GM12872 (cell line): ENCODE results near the gene MYO7B.

Source experiments
- CTCF ChIP-seq: IDR thresholded peaks from 3 replicates; pipeline ENCODE4 v1.5.1; 2011; ENCODE audit warnings: low read depth, mild to moderate bottlenecking, low read length, moderate library complexity; ENCODE audit not compliant: insufficient read depth

The MYO7B gene

DNA sequence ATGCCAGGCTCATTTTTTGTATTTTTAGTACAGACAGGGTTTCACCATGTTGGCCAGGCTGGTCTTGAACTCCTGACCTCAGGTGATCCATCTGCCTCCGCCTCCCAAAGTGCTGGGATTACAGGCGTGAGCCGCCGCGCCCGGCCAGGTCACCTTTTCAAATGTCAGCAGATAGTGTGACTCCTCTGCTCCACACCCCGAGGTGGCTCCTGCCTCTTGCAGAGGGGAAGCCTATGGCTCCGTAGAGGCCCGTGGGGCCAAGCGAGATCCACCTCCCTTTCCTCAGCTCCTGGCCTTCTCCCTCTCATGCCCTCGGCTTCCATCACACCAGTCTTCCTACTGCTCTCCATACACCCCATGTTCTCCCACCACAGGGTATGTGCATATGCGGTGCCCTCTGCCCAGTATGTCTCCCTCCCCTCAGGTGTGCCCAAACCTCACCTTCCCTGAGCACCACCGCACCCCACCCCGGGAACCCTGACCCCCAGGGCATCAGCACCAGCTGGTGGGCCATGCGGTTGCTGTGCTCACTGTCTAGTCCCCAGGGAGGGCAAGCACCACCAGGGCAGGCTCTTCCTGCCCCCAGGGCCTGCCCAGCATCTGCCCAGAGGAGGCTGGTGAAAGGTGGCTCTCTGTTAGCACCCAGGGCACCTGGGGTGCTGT is 121.2 kb downstream of the MYO7B start:
- no peak for TF ChIP-seq CTCF

DNA sequence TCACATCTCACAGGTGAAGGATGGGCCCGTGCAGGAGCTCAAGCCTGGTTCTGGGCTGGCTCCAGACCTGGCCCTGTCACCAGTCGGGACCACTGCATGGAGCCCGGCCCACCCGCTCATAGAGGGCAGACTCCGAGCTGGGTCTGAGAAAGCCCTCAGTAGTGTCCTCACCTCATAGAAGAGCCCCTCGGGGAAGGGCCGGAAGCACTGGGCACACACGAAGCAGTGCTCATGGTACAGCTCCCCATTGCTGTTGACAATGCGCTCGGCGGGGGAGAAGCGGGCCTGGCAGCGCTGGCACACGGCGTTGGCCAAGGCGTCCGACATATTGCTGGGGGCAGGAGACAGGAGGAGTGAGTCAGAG is 121.7 kb downstream of the MYO7B start:
- no peak for TF ChIP-seq CTCF

DNA sequence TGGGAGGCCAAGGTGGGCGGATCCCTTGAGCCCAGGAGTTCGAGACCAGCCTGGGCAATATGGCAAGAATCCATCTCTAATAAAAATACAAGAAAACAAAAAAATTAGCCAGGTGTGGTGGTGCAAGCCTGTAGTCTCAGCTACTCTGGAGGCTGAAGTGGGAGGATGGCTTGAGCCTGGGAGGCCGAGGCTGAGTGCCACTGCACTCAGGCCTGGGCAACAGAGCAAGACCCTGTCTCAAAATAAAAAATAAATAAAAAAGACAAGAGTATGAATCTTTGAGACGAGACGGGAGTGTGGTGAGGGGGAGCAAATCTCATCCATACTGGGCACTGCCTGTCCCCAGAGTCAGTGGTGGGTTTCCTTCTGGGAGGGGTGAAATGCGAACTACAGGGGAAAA is 122.7 kb downstream of the MYO7B start:
- TF ChIP-seq CTCF, result no peak

- no peak for TF ChIP-seq CTCF
Observed at GRCh38 chr2:127658641-127659407, 123.3 kb downstream of the MYO7B start.

- no peak for TF ChIP-seq CTCF
Observed at GRCh38 chr2:127659408-127660290, 124.2 kb downstream of the MYO7B start.

DNA sequence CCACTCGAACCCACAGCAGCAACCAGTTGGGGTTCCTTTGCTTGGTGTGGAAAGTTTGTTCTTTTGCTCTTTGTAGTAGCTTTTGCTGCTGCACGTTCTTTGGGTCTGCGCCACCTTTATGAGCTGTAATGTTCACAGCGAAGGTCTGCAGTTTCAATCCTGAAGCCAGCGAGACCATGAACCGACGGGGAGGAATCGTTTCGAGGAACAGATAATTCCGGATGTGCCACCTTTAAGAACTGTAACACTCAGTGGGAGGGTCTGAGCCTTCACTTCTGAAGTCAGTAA is 124.8 kb downstream of the MYO7B start:
- no peak for TF ChIP-seq CTCF

DNA sequence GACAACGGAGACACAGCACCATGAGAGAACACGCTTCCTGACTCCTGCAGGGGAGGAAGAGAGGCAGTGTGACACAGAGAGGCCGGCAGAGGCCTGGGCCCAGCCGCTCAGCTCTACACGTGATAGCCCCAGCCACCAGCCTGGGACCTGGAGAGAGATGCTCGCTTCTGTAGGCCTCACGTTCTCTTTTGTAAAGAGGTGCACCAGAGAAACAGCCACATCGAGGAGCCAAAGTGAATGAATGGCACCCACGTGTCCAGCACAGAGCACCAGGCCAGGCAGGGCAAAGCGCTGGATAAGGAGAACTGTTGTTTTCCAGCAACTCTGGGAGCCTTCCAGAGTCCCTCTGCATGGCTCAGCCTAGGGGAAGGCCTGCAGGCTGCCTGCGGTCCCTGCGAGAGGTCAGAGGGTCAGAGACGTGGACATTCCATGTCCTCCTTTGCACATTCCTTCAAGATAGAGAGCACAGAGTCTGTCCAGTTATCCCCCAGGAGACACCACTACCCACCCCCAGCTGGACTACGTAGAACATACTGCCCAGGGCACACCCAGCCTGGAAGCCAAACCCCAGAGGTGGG is 125.7 kb downstream of the MYO7B start:
- no peak for TF ChIP-seq CTCF
